ENCODE results near the gene CHST11. TPM values are rescaled to one million over a fixed set of nuclear protein-coding genes. Genes with fewer than 3 reads are reported as not detected.

The CHST11 gene
- total and polyA plus RNA-seq, 9 of the 15 experiments (the other 6 are each of a cell fraction or from before 2014, with no cell fraction given): 2.3 to 38.7 (median 15.0) TPM

- ATAC-seq: no peak
- CTCF ChIA-PET (ENCODE audit: low intra/inter-chr PET ratio): no interaction called here
Observed at GRCh38 chr12:104420868-104421267, 35.9 kb upstream of the CHST11 start.

More at GRCh38 chr12:104420868-104421267, 35.9 kb upstream of the CHST11 start:
- Histone ChIP-seq H3K36me3 (ENCODE audit: control insufficient read depth, insufficient read depth, low read length) (no peaks in the 10 kb centered on the region), H3K9ac (ENCODE audit: insufficient read depth in 1 of 2, low read depth in 2 of 2, low read length in 2 of 2) (no peak overlapping the region), H3K27ac (ENCODE audit: extremely low read depth, low read depth, low read length) (no peak overlapping the region), H3K9me1 (ENCODE audit: control insufficient read depth, insufficient read depth, low read length) (no peaks in the 10 kb centered on the region), H3K4me1 (replicated peaks in 1 of 2; ENCODE audit: control insufficient read depth in 2 of 2, insufficient read depth in 2 of 2, low read length in 2 of 2) (0 out of 5 replicates have a peak, but pooled peaks cover 0 to 4% of the 10 kb centered on the region in 2 experiments), H3K27me3 (ENCODE audit: control insufficient read depth in 2 of 2, insufficient read depth in 2 of 2, low read length in 2 of 2) (peaks cover 0 to 3% of the 10 kb centered on the region in 2 experiments; a peak in 2 of 5 replicates), H3K9me3 (replicated peaks; ENCODE audit: control insufficient read depth, insufficient read depth, low read depth, low read length) (no peaks in the 10 kb centered on the region), H3K4me2 (ENCODE audit: insufficient read depth, low read length) (no peak overlapping the region), H3K4me3 (no peak overlapping the region), H2AFZ (ENCODE audit: low read depth, low read length) (no peak overlapping the region), H3K79me2 (ENCODE audit: control insufficient read depth, insufficient read depth, low read length) (no peaks in the 10 kb centered on the region), H4K20me1 (replicated peaks; ENCODE audit: control insufficient read depth, insufficient read depth, low read length) (no peaks in the 10 kb centered on the region)
- TF ChIP-seq CUX1 (CRISPR knock-in tag; IDR thresholded peaks at IDR 0.05) (no peak), CHD2 (IDR thresholded peaks at IDR 0.05; ENCODE audit: low read depth, low read length) (no peak), FOSL1 (tag; conservative IDR thresholded peaks at IDR 0.05) (no peak), ADNP (tag; IDR thresholded peaks at IDR 0.05) (no peak), CBX3 (IDR thresholded peaks at IDR 0.05; ENCODE audit: borderline replicate concordance in 1 of 2, low read length in 2 of 2) (no peak), CEBPB (tag; IDR thresholded peaks at IDR 0.05) (no peak), ZNF717 (CRISPR knock-in tag; IDR thresholded peaks at IDR 0.05) (no peak)
- DNase-seq (ENCODE audit: extremely low read depth in 1 of 4, low spot score in 3 of 4) (no peak), FAIRE-seq (no peak)
- POLR2A ChIA-PET: no interaction called here
- 6% methylated on average over 2 of the region's 2 CpGs for WGBS (ENCODE audit: insufficient coverage, low coverage, missing lambda C conversion rate)
- BruUV-seq (replicated peaks): no TSS peak
- in situ Hi-C loops (cut with MboI): no loop called here
- intact Hi-C loops (cut with micrococcal nuclease): no loop called here
